GM18499 (cell line): ENCODE data around the gene LRRC15.

Experiments used
- ATAC-seq: cut with Tn5 transposase; IDR thresholded peaks from one replicate; pipeline ENCODE4 v1.9.1; 2021; ENCODE audit warnings: moderate number of reproducible peaks; ENCODE audit not compliant: insufficient read depth, unreplicated experiment

LRRC15 gene

GRCh38 chr3:194337965-194338753 lies 31.4 kb downstream of the LRRC15 start:
- no peak for ATAC-seq

- no peak for ATAC-seq
These were observed 32.8 kb downstream of the LRRC15 start for GRCh38 chr3:194336601-194337355.

GRCh38 chr3:194333981-194334320 lies 35.6 kb downstream of the LRRC15 start:
- no peak for ATAC-seq

GRCh38 chr3:194333212-194333980 lies 36.1 kb downstream of the LRRC15 start:
- peak; percentile 88 for ATAC-seq

- no peak for ATAC-seq
These were observed 36.7 kb downstream of the LRRC15 start for GRCh38 chr3:194332858-194333211.

GRCh38 chr3:194330579-194330978 lies 39.0 kb downstream of the LRRC15 start:
- ATAC-seq: no peak

- ATAC-seq: no peak
These were observed 39.4 kb downstream of the LRRC15 start for GRCh38 chr3:194330160-194330559.

- no peak for ATAC-seq
These were observed 40.0 kb downstream of the LRRC15 start for GRCh38 chr3:194329583-194329965.

- ATAC-seq: no peak
These were observed 40.5 kb downstream of the LRRC15 start for GRCh38 chr3:194328942-194329582.

- no peak for ATAC-seq
These were observed 41.4 kb downstream of the LRRC15 start for GRCh38 chr3:194328053-194328657.

GRCh38 chr3:194327218-194328052 lies 42.1 kb downstream of the LRRC15 start:
- ATAC-seq: no peak

GRCh38 chr3:194326968-194327217 lies 42.6 kb downstream of the LRRC15 start:
- ATAC-seq: no peak

- no peak for ATAC-seq
These were observed 43.2 kb downstream of the LRRC15 start for GRCh38 chr3:194326192-194326967.

GRCh38 chr3:194325424-194326153 lies 44.0 kb downstream of the LRRC15 start:
- ATAC-seq: no peak

- ATAC-seq: no peak
These were observed 44.7 kb downstream of the LRRC15 start for GRCh38 chr3:194324823-194325327.

- no peak for ATAC-seq
These were observed 45.5 kb downstream of the LRRC15 start for GRCh38 chr3:194323785-194324735.

GRCh38 chr3:194322678-194323211 lies 46.8 kb downstream of the LRRC15 start:
- ATAC-seq: no peak
